Activated effector memory CD4-positive, alpha-beta T cell treated with anti-CD3 and anti-CD28 coated beads, Interleukin-2, amount 50 U/mL, for 16 hours (primary cell): Measurements from ENCODE around the gene NAPSA.
"Not testable (repeated sequence)": the region's sequence is repeated elsewhere in the genome, so short reads cannot be mapped to it uniquely, and the experiment has no call there.

ENCODE experiments used
- DNase-seq: peaks from one replicate; pipeline ENCODE4 v3.0.0-alpha.2; 2020

Gene NAPSA

DNA sequence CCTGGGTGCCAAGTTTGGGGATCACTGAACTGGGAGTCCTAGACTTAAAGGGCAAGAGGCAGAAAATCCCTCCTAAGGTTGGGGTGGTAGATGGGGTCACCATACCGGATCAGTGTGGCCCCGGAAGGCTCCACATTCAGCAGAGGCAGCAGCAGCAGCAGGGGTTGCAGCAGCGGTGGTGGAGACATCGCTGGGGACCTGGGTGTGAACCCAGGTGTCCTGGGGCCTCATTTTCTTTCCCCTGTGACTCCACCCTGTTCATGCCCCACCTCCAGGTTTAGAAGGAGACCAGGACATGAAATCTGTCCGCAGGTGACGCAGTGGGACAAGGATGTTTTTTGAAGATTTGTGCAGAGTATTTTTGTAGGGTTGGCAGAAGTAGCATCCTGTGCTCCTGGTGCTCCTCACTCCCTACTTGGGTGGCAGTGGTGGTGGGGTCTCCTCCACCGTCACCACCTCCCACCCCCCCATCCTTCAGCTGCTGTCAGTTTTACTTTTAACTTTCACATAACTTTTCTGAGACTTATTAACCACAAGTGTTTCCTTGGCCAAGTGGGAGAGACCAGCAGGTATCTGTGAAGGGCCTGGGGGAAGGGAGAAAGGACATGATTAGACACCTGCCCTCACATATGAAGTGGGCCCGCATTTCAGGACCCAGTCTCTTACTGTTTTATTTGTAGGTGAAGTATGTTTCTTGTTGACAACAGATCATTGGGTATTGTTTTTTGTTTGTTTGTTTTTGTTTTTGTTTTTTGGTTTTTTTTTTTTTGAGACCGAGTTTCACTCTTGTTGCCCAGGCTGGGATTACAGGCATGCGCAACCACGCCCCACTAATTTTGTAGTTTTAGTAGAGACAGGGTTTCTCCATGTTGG is at the start of gene NAPSA:
TSS of gene NAPSA (minus strand) at position 206 of the 873 bp plus-strand sequence. CDS start at position 188, 18 bp downstream.
- no peak for DNase-seq

DNA sequence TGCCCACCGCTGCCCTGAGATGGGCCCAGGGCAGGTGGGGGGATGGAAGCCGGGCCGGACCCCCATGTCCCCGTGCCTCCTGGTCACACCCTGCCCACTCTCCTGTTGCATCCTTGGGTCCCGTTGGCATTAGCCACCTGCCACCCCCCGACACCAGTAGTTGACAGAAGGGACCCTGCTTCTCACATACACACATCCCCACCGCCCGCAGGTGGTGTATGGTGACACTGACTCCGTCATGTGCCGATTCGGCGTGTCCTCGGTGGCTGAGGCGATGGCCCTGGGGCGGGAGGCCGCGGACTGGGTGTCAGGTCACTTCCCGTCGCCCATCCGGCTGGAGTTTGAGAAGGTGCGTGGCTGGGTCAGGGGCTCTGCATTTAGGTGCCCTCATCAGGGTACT is 48.1 kb upstream of the NAPSA start:
- no peak for DNase-seq

DNA sequence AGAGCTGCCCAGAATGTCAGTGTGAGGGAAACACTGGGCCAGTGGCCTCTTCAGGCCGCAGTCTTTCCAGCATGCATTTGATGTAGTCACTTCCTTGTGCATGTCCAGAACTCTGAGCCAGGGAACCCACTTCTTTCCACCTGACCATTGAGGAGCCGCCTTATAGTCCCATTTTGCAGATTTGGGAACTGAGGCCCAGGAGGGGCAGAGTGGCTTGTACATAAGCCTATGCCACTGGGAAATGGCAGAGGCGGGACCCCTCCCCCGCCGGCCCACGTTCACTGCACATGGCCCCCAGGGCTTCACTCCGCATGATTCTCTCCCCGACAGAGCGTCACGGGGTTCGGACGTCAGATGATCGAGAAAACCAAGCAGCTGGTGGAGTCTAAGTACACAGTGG is 47.7 kb upstream of the NAPSA start:
- no peak for DNase-seq

DNA sequence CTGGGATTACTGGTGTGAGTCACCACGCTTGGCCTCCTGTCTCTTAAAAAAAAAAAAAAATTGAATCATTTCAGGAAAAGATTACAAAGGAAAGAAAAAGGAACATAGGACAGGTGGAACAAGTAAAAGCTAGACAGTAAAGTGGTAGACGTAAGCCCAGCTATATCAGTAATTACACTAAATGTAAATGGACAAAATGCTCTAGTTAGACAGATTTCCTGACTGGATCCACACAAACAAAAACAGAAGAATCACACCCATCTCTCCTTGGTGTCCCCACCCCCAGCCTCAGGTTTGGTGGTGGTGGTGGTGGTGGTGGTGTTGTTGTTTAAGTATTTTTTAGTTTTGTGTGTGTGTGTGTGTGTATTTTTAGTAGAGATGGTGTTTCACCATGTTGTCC is 47.0 kb upstream of the NAPSA start:
- DNase-seq, result no peak

DNA sequence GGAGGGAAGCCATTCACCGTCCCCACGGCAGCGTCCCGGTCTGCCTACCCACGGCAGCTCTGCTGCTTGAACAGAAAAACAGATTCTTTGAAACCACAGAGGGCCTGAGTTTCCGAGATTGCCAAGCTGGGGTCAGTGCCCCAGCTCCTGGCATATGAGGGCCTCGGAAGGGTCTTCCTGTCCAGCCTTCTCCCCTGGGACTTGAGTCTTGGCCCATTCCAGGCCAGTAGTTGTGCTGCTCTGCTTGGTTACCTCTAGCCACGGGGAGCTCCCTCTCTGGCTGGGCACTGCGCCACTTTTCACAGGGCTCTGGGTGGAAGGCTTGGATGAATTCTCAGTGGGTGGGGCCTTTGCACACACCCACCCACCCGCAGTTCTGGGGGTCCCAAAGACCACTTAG is 44.7 kb upstream of the NAPSA start:
- no peak for DNase-seq

DNA sequence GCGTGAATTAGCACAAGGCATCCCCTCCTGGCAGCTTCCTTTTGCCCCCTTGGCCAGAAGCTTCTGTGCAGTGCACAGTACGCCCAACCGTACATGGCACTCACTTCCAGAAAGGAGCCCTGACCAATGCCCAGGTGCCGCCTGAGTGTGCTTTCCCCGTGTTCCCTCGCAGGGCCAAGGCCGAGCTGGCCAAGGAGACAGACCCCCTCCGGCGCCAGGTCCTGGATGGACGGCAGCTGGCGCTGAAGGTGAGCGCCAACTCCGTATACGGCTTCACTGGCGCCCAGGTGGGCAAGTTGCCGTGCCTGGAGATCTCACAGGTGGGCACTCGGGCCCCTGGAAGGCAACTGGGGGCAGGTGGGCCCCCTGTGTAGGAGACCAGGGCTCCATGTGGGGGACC is 43.9 kb upstream of the NAPSA start:
- DNase-seq, result no peak

DNA sequence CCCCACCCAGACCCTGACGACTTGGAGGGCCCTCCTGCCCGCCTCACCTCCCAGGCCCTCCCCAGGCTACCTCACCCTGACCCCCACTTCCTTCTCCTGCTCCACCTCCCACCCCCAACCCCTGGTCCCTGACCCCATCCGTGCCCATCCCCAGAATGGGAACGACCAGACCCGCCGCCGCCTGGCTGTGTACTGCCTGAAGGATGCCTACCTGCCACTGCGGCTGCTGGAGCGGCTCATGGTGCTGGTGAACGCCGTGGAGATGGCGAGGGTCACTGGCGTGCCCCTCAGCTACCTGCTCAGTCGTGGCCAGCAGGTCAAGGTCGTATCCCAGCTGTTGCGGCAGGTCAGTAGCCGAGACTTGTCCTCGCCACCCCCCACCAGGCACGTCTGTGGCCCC is 41.4 kb upstream of the NAPSA start:
- no peak for DNase-seq

DNA sequence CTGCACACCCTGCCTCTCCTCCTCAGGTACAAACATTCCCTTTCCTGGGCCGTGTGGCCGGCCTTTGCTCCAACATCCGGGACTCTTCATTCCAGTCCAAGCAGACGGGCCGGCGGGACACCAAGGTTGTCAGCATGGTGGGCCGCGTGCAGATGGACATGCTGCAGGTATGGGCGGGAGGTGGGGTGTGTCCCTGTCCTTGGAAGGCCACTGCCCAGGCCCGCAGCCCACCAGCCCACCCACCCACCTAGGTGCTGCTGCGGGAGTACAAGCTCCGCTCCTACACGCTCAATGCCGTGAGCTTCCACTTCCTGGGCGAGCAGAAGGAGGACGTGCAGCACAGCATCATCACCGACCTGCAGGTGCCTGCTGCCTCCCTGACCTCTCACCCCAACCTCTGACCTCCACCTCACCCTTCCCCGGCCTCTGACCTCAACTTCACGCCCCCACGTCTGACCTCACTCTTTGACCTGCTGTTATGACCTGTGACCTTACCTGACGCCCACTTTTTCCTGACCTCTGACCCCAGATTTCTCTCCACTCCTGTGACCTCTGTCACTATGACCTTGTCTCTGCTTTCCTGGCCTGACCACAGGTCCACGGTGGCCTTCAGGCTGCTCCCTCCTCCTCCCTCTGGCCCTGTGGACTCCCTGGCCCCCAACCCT is 40.8 kb upstream of the NAPSA start:
- no peak for DNase-seq

DNA sequence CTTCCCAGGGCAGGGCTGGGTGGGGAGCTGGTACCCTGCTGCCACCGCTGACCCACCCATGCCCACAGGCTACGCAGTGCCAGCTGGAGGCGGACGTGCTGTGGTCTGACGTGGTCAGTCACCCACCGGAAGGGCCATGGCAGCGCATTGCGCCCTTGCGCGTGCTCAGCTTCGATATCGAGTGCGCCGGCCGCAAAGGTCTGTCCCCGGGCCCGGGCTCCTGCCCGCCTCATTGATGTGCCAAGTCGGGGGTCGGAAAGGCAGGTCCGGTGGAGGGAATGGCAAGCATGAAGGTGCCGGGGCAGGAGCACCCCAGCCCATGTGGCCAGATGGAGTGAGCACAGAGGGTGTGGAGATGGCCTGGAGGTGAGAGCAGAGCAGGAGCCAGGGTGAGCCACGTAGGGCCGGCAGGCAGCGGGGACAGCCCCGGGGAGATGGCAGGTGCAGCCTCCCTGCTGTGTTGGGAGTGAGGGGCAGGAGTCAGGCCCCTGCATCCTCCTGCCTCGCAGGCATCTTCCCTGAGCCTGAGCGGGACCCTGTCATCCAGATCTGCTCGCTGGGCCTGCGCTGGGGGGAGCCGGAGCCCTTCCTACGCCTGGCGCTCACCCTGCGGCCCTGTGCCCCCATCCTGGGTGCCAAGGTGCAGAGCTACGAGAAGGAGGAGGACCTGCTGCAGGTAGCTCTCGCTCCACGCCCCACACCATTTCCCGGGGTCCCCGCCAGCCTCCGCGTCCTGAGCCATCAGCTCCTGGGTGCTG is 37.3 kb upstream of the NAPSA start:
- DNase-seq, result no peak

DNA sequence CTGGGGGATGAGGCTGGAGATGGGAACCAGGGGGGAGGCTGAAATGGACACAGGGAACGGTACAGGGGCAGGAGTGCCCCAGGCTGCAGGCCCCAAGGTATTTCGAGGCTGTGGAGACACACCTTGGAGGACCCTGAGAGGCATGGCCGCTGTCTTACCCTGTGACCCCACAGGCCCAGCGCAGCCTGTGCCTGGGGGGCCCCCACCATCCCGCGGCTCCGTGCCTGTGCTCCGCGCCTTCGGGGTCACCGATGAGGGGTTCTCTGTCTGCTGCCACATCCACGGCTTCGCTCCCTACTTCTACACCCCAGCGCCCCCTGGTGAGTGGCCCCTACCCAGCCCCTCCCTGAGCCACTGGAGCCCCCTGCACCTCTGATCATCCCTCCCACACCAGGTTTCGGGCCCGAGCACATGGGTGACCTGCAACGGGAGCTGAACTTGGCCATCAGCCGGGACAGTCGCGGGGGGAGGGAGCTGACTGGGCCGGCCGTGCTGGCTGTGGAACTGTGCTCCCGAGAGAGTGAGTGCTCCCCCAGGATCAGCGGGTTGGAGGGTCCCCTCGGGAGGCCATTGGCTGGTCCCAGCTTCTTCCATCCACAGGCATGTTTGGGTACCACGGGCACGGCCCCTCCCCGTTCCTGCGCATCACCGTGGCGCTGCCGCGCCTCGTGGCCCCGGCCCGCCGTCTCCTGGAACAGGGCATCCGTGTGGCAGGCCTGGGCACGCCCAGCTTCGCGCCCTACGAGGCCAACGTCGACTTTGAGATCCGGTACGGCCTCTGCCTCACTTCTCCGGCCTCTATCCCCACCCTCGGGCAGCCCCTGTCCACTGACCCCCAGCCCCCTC is 36.4 kb upstream of the NAPSA start:
- DNase-seq, result no peak

DNA sequence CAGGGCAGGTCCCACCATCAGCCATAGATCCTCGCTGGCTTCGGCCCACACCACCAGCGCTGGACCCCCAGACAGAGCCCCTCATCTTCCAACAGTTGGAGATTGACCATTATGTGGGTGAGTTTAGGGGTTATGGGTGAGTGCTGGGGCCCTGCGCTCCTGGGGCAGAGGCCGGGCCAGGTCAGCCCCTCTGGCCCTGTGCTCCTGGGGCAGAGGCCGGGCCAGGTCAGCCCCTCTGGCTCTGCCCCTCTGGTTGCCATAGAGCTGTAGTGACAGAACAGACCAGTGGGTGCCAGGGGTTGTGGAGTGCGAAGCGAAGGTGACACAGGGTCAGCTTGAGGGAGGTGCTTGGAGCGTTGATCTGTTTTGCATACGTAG is 33.9 kb upstream of the NAPSA start:
- DNase-seq, result no peak

DNA sequence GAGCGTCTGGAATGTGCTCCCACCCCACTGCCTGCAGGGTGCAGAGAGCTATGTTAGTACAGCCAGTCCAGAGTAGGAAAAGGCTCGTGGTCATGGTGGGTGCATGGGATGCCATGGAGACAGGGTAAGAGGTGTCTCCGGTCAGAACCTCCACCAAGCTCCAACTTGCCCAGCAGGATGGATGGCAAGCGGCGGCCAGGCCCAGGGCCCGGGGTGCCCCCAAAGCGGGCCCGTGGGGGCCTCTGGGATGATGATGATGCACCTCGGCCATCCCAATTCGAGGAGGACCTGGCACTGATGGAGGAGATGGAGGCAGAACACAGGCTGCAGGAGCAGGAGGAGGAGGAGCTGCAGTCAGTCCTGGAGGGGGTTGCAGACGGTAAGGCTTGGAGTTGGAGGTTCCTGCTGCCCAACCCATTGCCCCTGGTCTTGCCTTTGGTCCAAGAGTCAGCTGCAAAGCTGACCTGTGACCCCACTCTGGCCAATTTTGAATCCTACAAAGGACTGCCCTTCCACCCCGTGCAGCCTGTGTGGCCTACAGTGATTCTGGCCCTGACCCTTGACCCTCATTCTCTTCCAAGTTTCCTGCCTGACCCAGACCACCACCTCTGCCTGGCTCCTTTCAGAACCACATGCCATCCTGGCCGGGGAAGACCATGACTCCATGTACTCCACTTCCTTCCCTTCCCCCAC is 33.4 kb upstream of the NAPSA start:
- DNase-seq, result no peak

DNA sequence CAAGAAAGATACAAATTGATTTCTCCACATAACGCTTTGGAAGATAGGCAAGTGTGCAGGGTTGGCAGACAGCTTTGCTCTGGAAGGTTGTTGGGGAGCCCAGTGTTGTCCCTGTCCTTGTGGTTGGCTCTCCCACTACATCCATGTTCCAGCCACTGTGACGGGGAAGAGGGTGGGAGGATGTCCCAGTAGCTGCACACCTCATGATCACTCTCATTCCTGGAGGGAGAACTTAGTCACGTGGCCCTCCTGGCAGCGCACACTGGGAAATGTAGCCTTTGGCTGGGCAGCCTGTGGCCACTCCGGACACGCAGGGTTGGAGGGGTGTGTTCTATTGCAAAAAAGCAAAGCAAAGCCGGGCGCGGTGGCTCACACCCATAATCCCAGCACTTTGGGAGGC is 28.6 kb upstream of the NAPSA start:
- DNase-seq, result no peak

DNA sequence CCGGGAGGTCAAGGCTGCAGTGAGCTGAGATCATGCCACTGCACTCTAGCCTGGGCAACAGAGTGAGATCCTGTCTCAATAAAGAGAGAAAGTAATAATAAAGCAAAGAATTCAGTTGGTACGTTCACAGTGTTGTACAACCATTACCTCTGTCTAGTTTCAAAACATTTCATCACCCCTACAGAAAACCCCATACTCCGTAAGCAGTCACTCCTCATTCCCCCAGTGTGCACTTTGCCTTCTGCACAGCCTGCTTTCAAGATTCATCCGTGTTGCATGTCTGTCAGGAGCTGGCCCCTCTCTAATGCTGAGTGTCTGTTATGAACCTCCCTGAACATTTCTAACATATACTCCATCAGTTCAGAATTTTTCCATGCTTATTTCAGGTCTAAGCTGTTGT is 28.1 kb upstream of the NAPSA start:
- no peak for DNase-seq

DNA sequence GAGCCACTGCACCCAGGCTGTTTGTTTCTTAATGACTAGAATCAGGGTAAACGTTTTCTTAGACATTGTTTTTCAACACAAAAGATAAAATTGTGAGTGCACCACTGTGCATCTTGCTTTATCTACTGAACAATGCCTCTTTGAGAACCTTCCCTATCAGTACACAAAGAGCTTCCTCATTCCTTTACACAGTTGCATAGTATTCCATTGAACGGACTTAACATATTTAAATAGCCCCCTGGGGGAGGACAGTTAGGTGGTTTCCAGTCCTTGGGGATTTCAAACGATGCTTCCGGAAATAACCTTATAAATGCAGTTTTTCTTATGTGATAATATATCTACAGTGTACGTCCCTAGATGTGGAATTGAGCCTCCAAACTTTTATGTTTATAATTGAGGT is 27.3 kb upstream of the NAPSA start:
- DNase-seq, result no peak

DNA sequence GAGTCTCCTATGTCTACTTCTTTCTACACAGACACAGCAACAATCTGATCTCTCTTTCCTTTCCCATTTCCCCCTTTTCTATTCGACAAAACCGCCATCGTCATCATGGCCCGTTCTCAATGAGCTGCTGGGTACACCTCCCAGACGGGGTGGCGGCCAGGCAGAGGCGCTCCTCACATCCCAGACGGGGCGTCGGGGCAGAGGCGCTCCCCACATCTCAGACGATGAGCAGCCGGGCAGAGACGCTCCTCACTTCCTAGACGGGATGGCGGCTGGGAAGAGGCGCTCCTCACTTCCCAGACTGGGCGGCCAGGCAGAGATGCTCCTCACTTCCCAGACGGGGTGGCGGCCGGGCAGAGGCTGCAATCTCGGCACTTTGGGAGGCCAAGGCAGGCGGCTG is 25.5 kb upstream of the NAPSA start:
- DNase-seq, result not testable (repeated sequence)

DNA sequence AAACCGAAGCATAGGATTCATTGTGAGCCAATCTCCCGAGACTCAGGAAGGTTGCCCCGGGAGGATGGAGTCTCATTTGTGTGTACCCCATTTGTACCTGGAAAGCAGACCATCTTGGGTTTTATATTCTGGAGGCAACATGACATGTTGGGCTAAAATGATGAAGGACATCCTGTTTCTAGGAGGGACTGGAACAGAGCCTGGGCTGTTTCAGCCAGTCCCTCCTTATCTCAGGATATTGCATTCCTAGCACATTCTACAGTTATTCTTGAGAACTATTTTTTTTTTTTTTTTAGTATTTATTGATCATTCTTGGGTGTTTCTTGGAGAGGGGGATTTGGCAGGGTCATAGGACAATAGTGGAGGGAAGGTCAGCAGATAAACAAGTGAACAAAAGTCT is 24.9 kb upstream of the NAPSA start:
- not testable (repeated sequence) for DNase-seq

DNA sequence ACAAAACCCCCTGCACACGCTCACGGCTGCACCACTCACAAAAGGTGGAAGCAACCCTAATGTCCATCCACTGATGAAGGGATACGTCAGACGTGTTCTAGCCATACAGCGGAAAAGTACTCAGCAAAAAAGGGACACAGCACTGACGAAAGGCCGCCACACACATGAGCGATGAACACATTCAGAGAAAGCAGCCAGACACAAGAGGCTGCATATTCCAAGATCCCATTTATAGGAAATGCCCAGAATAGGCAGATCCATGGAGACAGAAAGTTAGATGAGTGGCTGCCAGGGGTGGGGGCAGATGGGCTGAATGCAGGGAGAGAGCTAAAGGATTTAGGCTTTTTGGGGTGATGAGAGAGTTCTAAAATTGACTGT is 22.4 kb upstream of the NAPSA start:
- no peak for DNase-seq

DNA sequence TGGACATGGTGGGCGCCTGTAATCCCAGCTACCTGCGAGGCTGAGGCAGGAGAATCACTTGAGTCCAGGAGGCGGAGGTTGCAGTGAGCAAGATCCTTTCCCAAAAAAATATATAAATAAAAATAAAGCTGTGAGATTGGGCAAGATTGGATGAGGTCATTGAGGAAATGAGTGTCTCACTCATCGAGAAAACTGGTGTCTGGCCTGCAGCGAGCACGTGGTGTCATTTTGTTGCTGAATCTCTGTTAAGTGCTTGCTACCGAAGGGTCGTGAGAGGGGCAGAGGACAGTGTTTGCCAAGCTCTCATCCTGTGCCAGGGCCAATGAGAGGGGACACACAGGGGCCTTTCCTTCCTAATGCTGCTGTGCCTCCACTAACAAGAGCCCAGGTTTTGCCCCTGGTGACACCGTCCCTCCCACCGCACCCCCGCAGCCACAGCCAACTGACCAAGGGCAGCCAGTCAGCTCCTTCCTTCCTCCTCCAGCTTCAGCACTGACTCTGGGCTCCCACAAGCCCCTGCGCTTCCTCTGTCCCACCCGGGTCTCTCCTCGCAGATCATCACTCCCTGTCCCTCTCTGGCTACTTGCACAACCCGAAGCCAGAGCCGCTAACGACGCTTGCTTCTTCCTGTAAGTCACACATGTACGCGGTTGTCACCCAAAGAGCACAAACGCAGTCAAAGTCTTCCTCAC is 21.9 kb upstream of the NAPSA start:
- DNase-seq, result no peak

DNA sequence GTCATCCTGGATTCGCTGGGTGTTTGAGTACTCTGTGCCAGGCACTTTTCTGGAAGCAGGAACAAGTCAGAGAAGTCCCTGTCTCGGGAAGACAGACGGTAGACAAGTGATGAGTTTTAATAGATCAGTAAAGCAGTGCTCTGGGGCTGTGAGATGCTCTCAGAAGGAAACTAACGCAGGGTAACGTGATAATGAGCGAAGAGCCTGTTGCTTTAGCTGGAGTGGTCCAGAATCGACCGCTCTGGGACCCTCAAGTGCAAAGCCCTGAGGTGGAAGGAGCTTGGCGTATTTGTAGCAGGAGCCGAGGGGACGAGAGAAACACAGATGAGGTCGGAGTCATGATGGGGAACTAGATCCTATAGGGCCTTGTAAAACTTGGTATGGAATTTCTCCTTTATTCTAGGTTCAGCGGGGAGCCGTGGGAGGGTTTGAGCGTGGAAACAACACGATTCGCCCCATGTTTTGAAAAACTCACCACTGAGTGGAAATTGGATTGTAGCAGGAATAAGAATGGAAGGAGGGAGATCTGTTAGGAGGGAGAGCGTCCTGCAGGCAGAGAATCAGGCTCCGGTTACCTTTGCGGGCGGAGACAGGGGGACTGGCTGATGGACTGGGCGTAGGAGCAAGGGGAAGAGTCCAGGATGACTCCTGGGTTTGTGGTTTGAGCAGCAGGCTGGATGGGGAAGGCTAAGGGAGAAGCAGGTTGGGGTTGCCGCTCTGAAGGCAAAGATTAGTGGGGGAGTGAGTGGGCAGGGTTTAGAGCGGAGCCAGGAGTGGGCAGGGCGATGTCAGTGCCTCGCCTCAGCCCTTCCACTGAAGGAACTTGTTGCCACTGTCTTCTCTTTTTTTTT is 19.5 kb upstream of the NAPSA start:
- no peak for DNase-seq
